Adrenal gland (tissue), 5 donors: ENCODE data around the gene ANO4.

Experiments used
- POLR2A ChIP-seq, 2 donors: fragments of 450-650 bp; IDR thresholded peaks; one replicate each; pipeline ENCODE4 v1.6.1; 2017; ENCODE audit warnings: antibody characterized with exemption in 2 of 2, mild to moderate bottlenecking in 2 of 2, moderate library complexity in 1 of 2
- TF ChIP-seq, protein P1 (sequence below), 6 experiments: fragments of 450-650 bp in 4 of 6; fragments of 200-600 bp in 2 of 6; sonication (generic) in 1 of 6; IDR thresholded peaks; 1 replicate in 5 of 6; 2 replicates in 1 of 6; pipeline versions ENCODE4 v1.5.1 to v1.8.0; 2016 to 2021; ENCODE audit warnings: antibody characterized with exemption in 6 of 6, mild to moderate bottlenecking in 2 of 6, moderate library complexity in 1 of 6
- donor health status: DM: no; HTN: no; CAD: no.

DNA sequence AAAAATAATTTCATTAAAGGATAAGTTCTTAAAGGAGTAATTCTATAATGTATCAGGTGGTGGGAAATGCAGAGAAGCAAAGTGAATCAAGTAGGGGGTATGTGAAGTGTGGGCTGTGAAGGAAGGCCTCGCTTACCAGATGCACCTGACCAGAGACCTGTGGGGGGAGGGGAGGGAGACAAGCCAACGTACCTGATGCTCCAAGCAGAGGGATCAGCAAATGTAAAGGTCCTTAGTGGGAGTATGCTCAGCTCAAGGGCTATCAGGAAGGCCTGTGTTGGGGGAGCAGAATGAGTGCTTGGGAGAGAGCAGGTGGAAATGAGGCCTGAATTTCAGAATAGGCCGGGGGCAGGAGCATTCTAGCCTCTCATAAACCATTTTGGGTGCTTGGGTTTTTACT, 57.1 kb downstream of the ANO4 start:
- TF ChIP-seq, protein P1, sequence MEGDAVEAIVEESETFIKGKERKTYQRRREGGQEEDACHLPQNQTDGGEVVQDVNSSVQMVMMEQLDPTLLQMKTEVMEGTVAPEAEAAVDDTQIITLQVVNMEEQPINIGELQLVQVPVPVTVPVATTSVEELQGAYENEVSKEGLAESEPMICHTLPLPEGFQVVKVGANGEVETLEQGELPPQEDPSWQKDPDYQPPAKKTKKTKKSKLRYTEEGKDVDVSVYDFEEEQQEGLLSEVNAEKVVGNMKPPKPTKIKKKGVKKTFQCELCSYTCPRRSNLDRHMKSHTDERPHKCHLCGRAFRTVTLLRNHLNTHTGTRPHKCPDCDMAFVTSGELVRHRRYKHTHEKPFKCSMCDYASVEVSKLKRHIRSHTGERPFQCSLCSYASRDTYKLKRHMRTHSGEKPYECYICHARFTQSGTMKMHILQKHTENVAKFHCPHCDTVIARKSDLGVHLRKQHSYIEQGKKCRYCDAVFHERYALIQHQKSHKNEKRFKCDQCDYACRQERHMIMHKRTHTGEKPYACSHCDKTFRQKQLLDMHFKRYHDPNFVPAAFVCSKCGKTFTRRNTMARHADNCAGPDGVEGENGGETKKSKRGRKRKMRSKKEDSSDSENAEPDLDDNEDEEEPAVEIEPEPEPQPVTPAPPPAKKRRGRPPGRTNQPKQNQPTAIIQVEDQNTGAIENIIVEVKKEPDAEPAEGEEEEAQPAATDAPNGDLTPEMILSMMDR (IDR thresholded peaks at IDR 0.05) = no peak
- TF ChIP-seq POLR2A (IDR thresholded peaks at IDR 0.05) = no peak
